ENCODE results near the gene PTGR1.

- no peak for TF ChIP-seq CTCF (IDR thresholded peaks at IDR 0.05)
- no peak for TF ChIP-seq POLR2AphosphoS5 (IDR thresholded peaks at IDR 0.05; ENCODE audit: low read depth, low read length)
- TF ChIP-seq TAF1 (IDR thresholded peaks at IDR 0.05; ENCODE audit: borderline replicate concordance, low read depth, low read length): no peak
- TF ChIP-seq ZBTB33 (IDR thresholded peaks at IDR 0.05; ENCODE audit: borderline replicate concordance, low read depth): no peak
- TF ChIP-seq SMC3 (IDR thresholded peaks at IDR 0.05; ENCODE audit: low read depth, low read length): no peak
- TF ChIP-seq MAX (IDR thresholded peaks at IDR 0.05; ENCODE audit: low read depth): no peak
- no peak for TF ChIP-seq EZH2phosphoT487 (IDR thresholded peaks at IDR 0.05; ENCODE audit: borderline replicate concordance, low read depth)
- no peak for TF ChIP-seq MXI1 (IDR thresholded peaks at IDR 0.05; ENCODE audit: low read depth, low read length)
- no peak for TF ChIP-seq REST (IDR thresholded peaks at IDR 0.05; ENCODE audit: low read depth, low read length)
- TF ChIP-seq RXRA (IDR thresholded peaks at IDR 0.05; ENCODE audit: borderline replicate concordance, low read depth): no peak
These were observed 10.7 kb upstream of the PTGR1 start for GRCh38 chr9:111610149-111610548.

Data from SK-N-SH (cell line).